GM19468 (cell line): ENCODE measurements around the gene ODC1.

Experiments
- ATAC-seq: cut with Tn5 transposase; IDR thresholded peaks from one replicate; pipeline ENCODE4 v1.9.1; 2021; ENCODE audit warnings: mild to moderate bottlenecking, moderate library complexity, moderate number of reproducible peaks; ENCODE audit not compliant: unreplicated experiment; ENCODE audit errors: extremely low read depth

Gene ODC1

DNA sequence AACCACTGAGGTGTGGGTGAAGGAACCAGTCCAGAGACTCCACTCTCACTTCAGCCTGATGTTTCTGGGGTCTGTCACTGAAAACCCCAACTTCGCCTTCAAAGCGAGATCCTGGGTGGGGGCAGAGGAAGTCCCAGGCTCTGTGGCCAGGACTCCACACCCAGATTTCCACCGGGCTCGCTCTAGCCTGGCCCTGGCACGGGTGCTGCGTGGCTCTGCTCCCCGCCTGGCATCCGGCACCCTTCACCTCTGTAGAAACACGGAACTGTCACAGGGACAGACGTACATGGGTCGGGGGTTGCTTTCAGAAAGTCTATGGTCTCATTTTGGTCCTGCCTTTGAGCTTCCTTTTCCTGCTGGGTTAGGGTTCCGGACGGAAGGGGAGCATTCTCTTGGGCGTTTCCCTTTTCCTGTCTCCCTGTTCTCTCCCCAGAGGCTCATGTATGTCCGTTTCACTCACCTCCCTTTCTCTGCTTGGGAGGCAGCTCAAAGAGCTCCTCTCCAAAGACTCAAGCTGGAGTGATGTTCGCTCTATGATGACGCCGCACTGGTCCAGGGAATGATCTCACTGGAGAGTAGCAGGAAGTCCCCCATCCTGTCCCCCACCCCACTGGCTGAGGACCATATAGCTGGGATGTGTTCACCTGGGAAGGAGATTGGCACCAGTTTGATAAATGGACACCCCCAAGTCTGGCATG lies 41.5 kb downstream of the ODC1 start:
- no peak for ATAC-seq

DNA sequence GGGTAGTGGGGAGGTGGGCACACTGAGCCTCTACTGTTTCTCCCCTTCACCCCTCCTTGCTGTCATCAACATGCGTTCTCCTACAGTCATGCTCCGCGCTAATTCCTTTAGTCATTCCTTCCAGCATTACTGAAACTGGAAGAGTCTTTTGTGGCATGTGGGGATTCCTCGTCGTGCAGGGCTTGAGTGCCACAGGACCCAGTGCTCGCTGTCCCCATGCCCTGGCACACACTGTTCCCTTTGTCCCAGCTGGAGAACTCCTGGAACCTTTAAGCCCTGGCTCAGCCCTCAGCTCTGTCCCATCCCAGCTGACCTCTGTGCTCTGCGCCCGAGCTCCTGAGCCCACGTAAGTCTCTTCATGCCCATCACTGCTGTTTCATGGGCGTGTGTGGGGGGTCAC lies 42.1 kb downstream of the ODC1 start:
- no peak for ATAC-seq

DNA sequence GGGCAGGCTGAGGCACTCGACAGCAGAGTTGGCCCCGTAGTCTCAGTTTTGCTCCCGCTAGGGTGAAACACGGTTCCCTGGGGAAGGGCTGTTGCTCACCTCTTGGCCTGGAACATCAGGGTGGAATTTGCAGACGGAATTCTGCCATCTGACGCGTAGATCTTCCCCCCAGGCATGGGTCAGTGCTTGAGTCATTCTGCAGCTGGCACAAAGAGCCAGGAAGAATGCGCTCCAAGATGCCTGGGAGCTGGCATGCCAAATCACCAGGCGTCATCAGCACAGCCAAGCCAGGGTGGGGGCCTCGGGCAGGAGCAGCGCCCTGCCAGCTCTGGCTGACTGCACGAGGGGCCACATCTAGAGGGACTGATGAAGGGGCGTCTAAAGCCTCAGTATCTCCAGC lies 42.7 kb downstream of the ODC1 start:
- no peak for ATAC-seq

DNA sequence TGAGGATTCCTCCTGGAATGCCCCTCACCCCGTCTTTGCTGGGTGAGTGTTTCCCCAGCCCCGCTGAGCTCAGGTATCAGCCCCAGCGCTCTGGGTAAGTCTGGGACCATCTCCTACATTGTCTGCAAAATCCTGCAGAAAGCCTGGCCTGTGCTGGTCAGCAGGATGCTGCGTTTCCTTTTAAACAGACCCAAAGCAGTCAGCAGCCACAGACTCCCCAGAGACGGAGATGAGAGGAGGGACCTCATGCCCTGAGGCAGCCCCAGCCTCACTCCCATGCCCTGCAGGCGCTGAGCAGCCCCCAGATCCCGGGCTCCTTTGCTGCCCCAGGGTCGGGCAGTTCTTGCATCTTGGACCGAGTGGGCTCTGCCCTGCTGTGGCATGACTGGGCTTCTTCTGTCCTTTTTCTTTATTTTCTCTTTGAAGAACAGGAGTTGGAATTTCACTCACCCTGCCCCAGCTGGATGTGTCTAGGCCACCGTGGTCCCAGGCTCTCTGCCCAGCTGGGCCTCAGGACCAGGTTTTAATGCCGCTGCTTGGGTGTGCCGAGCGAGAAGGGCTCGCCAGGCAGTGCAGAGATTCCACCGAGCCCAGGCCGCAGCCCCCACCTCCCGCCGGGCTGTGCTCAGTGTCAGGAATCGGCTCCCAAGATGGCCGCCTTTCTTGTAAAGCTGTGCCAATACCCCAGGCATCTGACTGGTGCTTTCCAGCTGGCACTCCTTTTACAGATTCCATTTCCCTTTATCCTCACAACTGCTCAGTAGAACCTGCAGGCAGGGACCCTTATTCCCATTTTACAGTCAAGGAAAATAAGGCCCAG lies 43.6 kb downstream of the ODC1 start:
- no peak for ATAC-seq

DNA sequence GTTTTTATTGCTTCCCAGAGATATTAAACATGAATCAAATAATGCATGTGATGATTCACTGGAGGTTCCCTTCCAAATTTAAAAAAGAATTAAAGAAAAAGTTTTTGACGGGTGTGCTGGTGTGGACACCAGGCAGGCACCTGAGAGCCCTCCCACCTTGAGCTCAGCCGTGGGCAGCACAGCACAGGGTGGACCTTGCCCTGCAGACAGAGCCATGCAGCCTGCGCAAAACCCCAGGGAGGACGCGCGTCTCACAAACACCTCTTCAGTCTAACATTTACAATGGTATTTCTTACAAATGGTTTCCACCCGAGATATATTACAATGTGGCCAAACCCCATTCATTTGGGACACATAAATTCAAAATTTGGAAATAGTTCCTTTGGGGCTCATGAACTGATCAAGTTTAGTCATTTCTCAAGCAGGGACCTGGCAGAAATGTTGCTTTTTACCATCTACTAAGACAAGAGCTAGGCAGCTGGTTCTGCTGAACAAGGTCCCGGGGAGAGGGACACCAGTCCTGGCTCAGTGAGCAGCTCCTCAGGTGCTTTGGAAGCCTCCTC lies 45.4 kb downstream of the ODC1 start:
- ATAC-seq: no peak

DNA sequence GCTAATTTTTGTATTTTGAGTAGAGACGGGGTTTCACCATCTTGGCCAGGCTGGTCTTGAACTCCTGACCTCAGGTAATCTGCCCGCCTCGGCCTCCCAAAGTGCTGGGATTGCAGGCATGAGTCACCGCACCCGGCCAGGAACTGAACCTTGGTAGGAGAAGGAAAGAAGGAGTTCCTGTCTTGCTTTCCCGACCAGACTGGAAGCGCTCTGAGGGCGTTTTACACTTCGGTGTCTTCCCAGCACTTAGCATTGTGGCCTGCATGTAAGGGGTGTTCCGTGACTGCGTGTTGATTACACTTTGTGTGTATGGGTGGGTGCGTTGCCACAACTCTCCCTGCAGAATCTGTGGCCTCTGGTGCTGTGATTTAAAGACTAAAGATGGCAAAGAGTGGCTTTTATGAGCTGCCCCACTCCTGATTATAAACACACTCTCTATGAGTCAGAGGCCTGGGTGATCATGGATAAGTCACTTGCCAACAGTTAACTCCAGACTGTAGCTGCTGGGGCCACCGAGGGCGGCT lies 46.0 kb downstream of the ODC1 start:
- no peak for ATAC-seq

DNA sequence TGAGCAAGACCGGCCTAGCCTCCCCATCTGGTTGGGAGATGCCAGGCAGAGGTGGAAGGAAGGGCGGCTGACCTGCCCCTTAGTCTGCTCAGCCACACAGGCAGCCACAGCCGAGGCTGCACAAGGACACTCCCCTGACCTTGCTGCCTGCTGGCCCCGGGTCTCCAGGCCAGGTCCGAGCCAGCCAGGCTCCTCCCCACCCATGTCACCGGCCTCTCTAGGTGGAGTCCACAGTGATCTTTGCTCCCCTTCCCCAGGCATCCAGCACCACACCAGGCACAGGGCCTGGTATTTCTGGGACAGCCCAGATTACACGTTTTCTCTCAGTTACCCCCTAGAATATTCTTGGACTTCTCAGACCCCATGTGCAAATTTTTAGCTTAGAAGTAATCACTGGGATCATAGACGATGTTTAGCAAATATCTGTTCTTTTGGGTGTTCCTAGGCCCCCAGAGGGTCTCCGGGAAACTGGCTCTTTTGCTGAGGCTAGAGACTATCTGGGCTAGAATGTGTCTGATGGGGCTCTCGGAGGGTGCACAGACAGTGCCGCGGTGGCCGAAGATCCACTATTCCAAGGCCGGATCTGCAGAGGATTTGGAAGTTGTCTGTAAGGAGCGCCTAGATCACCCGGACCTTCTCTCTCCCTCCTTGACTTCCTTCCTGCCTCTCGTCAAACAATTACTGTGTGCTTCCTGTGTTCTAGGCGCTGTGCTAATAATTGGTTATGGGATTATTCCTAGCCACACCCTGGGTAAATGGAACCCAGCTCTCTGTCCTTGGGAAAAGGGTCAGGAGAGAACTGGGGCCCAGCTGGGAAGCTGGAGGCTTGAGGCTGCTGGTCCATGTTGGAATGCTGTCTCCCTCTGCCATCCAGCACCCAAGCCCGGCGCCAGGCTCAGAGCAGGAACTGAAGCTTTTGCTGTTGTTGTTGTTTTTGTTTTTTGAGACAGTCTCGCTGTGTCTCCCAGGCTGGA lies 46.9 kb downstream of the ODC1 start:
- no peak for ATAC-seq

DNA sequence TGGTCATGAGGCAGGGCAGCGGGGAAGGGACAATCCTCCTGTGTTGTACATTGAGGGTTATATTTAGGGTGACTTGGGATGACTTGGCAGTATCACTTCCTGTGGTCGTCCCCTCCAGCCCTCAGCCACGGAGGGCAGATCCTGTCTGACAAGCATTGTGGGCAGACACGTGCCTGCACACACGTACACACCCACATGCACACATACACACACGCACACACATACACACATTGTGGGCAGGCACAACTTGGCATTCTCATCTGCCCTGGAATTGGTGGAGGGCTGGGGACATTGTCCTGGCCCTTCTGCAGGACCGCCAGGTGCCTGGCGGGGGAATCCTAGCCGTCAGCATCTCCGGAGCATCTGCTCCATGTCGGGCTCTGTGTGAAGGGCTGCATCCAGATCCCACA lies 47.6 kb downstream of the ODC1 start:
- ATAC-seq: no peak

DNA sequence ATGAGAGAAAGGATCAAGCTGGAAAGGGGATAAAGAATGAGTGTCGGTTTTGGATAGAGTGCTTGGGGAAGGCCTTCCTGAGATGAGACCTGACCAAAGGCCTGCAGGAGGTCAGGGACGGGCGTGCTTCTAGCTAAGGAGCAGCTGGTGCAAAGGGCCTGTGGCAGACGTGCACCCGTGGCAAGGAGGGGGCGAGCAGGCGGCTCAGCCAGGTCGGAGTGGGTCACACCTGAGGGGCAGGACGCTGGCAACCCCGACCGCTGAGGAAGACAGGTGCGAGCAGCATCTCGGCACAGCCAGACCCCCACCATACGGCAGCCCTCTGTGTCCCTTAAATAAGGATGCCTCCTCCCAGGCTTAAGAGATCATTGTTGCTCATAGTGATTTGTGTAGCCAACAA lies 48.1 kb downstream of the ODC1 start:
- no peak for ATAC-seq

DNA sequence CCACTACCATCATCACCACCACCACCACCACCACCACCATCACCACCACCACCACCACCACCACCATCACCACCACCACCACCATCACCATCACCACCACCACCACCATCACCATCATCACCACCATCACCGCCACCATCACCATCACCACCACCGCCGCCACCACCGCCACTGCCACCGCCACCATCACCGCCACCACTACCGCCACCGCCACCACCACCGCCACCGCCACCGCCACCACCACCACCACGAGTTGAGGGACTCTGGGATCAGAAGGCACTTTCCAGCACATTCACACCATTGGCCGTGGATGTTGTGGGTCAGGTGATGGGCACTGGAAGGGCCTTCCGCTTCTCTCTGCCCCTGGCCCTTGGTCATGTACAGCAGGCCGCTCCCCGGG lies 48.8 kb downstream of the ODC1 start:
- no peak for ATAC-seq

DNA sequence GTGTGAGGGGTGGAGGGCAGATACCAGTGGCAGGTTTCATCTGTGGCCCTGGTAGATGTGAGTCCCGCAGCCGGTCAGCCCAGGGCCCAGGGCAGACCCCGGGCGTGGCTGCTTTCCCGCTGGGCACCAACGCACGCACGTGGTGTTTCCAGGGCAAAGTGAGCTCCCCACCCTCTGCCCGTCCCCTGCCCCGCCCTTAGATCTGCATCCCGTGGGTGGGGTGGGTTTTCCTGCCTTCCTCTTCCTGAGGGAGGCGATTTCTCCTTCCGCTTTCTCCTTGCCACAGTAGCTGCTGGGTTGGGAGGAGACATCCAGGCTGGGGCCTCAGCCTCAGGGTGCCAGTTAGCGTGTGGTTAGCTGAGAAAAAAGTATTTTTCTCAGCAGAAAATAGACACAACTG lies 49.6 kb downstream of the ODC1 start:
- ATAC-seq: no peak

DNA sequence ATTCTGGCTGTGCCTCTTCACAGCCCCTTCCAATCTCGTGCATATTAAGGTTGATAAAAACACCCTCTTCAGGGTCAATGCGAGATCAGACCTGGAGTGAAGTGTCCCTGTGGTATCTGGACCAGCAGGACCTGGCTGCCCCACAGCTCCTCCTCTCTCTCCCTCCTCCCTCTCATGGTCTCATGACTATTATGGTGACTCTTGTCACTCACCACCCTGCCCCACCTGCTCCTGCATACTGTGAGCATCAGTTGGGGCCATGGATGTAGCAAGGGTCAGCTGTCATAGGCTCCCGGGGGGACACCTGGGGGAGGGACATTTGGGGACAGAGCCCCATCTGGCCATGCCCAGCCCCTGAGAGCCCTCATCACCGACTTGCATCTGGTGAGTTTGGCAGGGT lies 50.2 kb downstream of the ODC1 start:
- no peak for ATAC-seq

DNA sequence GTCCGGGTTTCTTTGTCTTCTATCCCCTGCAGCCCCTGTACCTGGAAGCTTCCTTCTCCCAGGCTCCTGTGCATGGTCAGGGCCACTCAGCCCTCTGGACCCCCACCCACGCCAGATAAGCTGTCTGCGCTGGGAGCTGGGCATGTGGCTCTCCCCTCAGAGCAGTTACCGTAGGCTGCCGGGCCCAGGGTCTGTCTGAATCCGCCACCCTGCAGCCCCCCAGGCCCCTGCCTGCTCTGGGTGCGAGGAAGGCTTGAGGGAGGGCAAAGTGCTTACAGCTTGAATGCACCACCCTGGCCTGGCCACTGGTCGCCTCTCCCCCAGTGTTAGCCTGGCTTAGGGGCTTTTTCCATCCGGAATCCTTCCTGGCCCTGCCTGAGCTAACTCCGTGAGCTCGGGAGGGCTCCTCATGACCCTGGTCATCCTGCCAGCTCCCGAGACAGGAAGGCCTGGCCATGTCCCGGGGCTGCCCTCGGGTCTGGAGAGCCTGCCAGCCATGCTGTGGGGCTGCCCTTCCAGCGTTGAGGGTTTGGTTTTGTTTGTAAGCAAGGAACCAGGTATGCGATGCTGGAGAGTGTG lies 50.7 kb downstream of the ODC1 start:
- ATAC-seq: no peak

DNA sequence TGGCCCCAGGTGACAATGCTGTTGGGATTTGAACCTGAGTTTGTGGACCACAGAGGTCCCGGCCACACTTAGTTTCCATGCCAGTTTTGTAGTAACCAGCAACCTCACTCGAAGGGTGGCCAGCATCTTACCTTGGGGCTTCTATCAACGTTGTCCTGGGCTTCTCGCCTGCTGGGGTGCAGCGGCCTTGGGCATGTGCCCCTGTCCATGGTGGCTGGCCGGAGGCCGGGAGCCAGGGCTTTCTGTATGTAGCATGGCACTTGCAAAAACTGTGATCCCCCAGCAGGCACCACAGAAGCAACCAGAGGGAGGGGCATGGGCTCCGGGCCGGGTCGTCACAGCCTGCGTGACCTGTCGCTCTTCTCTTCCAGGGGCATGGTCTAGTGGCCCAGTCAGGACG lies 51.7 kb downstream of the ODC1 start:
- ATAC-seq: no peak

DNA sequence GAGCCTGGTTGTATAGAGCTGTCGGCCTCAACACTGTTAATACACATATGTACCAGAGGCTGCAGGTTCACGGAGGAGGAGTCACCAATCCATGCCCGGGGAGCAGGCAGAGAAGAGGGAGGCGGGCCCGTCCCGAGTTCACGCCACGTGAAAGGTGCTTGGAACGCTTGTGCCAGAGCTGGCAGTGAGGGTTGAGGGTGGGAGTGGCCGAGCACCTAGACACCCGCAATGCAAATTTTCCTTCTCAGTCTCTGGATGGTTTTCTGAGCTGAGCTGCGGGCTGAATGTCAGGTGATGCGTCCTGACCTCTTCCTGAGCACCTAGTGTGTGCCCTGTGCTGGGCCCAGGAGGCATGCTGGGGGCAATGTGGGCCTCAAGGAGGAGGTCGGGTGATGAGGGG lies 52.2 kb downstream of the ODC1 start:
- ATAC-seq: no peak

DNA sequence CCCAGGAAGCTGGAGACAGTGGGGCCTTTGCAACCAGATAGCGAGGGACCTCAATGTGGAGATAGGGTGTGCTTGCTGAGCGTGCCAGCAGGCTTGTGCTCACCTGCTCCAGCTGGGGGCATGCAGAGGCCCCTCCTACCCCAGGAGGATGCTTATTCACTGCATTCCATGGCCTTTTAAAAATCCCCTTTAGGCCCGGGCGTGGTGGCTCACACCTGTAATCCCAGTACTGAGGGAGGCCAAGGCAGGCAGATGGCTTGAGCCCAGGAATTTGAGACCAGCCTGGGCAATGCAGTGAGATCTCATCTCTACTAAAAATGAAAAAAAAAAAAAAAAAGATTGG lies 54.5 kb downstream of the ODC1 start:
- no peak for ATAC-seq

DNA sequence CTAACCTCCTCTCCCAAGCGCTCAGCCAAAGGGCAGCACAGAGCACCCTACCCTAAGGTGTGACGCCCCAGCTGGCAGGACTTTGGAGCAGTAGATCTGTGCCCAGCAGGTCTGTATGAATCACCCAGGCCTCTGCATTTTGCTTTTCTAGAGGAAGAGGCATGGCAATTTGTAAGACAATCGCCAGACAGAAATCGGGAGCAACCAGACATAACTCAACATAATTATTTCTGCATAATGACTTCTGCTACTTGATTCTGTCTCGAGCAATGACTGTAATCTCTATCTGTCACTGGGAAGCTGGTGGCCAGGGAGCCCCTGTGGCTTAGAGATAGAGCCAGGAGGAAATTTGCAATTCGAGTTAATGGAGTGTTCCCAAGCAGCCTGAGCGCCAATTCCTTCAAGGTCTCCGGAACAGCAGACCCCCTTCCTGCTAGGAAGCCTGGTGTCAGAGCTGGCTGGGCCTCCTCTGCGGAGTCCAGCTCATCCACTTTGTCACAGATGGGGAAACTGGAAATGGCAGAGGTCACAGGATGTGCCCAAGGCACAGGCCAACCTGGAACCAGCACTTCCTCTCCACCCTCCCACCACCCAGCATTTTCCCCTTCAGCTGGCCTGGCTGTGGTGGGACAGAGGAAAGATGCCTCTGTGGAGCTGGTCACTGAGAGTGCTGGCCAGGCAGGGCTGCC lies 55.0 kb downstream of the ODC1 start:
- no peak for ATAC-seq

DNA sequence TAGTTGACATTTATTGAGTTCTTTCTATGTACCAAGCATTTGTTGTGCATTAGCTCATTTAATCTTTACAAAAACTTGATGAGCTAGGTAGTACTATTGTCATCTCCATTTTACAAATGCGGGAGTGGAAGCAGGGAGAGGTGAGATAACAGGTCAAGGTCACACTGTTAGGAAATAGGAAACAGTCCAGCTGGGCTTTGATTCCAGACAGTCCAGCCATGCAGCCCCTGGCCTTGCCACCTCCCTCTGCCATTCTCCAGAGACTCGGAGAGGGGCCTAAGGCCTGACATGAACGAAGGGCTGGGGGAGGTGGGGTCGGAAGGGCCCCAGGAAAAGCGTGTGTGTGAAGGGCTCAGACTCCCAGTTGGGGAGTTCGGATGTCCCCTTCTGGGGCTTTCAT lies 55.6 kb downstream of the ODC1 start:
- ATAC-seq: no peak

DNA sequence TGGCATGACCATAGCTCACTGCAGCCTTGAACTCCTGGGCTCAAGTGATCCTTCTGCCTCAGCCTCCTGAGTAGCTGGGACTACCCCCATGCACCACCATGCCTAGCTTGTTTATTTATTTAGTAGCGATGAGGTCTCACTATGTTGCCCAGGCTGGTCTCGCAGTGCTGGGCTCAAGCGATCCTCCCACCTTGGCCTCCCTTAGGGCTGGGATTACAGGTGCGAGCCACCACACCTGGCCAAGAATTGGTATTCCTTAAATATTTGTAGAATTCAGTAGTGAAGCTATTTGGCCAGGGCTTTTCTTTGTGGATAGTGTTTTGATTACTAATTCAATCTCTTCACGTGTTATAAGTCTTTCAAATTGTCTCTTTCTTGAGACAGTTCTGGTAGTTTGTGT lies 56.0 kb downstream of the ODC1 start:
- no peak for ATAC-seq
